ENCODE data around the gene KHSRP.
A peak's percentile ranks its signal among the peaks of the same experiment; 100 is the strongest.

KHSRP gene, protein sequence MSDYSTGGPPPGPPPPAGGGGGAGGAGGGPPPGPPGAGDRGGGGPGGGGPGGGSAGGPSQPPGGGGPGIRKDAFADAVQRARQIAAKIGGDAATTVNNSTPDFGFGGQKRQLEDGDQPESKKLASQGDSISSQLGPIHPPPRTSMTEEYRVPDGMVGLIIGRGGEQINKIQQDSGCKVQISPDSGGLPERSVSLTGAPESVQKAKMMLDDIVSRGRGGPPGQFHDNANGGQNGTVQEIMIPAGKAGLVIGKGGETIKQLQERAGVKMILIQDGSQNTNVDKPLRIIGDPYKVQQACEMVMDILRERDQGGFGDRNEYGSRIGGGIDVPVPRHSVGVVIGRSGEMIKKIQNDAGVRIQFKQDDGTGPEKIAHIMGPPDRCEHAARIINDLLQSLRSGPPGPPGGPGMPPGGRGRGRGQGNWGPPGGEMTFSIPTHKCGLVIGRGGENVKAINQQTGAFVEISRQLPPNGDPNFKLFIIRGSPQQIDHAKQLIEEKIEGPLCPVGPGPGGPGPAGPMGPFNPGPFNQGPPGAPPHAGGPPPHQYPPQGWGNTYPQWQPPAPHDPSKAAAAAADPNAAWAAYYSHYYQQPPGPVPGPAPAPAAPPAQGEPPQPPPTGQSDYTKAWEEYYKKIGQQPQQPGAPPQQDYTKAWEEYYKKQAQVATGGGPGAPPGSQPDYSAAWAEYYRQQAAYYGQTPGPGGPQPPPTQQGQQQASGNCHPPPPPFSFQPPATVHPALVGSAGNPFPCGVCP

GRCh38 chr19:6424195-6424938, at the start of gene KHSRP:
KHSRP (minus strand) TSS chr19:6424811; CDS start chr19:6424701, 110 bp downstream.
- peak; percentile 5 for DNase-seq

- no peak for DNase-seq
Measured at GRCh38 chr19:6473647-6474046, 49.0 kb upstream of the KHSRP start.

DNA sequence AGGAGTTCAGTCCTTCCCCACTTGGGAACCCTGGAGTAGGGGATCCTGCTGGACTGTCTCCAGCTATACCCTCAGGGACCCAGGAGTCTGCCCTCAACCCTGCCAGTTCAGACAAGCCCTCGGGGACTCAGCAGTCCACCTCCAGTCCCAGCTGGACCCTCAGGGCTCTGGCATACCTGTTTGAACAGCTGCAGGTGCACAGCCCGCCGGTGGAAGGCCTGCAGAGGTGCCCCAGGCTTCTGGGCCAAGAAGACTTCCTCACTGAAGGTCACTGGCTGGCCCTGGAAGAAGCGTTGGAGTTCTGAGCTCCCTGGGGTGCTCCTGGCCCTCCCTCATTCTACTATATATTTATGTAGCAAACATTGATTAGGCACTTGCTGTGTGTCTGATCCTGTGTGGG, 48.1 kb upstream of the KHSRP start:
- no peak for DNase-seq

GRCh38 chr19:6471076-6471475, 46.5 kb upstream of the KHSRP start:
- no peak for DNase-seq

DNA sequence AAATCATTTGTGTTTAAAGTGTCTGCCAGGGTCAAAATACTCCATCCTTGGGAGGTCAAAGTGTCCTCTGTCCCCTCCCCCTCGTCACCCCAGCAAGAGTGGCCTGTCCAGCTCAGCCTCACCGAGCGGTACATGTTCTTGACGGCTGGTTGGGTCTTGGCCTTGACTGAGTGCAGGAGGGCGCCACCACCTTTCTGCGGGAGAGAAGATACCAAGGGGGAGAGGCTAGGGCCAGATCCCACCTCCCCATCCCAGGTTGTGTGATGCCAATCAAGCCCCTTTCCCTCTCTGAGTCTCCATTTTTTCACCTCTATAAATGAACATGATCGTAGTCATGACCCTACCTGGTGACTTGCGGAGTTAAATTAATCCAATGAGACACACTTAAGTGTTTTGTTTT, 45.6 kb upstream of the KHSRP start:
- DNase-seq, result no peak

DNA sequence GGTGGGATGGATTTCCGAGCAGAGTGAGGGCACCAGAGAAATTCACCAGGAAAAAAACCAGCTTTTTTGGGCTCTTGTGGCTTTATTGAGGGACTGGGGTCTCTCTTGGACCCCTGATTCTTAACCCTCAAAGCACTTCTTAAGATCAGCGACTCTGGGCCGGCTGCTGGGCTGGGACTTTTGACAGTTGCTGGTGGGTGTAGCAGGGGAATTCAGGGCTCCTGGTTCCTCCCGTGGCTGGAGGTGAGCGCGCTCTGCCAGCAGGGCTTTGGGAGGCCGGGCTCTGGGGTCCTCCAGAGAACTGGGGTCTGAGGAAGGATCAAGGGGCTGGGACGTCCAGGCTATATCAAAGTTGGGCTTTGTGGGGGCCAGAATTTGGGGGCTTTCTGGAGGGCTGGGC, 42.8 kb upstream of the KHSRP start:
- DNase-seq, result no peak

- no peak for DNase-seq
Measured at GRCh38 chr19:6466526-6467248, 42.1 kb upstream of the KHSRP start.

GRCh38 chr19:6465663-6466062, 41.1 kb upstream of the KHSRP start:
- DNase-seq, result no peak

- DNase-seq, result no peak
Measured at GRCh38 chr19:6465006-6465405, 40.4 kb upstream of the KHSRP start.

DNA sequence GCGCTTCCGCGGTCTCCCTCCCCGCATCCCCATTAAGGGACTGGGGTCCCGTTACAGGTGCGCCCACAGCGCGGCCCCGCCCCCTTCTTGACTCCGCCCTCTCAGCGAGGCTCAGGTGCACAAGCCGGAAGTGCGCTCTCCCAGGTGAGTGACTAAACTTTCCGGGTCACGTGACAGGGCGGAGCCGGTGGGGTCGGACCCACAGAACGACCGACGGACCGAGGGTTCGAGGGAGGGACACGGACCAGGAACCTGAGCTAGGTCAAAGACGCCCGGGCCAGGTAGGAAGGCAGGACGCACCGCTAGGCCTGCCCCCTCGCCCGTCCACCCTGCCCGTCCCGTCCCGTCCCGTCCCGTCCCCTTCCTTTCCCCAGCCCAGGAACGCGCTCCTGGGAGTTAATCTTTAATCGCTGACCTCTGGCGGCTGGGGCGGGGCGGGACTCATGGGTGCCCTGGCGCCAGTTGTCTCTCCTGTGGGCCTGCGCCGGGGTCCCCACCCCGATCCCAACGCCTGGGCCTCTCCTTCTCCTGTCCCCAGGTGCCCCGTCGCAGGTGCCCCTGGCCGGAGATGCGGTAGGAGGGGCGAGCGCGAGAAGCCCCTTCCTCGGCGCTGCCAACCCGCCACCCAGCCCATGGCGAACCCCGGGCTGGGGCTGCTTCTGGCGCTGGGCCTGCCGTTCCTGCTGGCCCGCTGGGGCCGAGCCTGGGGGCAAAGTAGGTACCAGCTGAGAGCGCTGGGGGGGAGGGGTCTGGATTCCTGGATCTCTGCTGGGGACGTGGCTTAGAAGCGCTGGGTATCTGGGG, 39.7 kb upstream of the KHSRP start, which contains the start of gene CRB3:
Gene CRB3 (plus strand): TSS at position 202 of the 804 bp plus-strand sequence. CDS start 431 bp downstream, at position 633.
- peak; percentile 15 for DNase-seq

GRCh38 chr19:6460099-6460884, 35.7 kb upstream of the KHSRP start:
- peak; percentile 98 for DNase-seq

- peak; percentile 44 for DNase-seq
Measured at GRCh38 chr19:6459262-6460098, 34.9 kb upstream of the KHSRP start, which contains the start of gene SLC25A23. SLC25A23 (minus strand) TSS chr19:6459792; CDS start chr19:6459628, 164 bp downstream.

GRCh38 chr19:6458695-6459261, 34.2 kb upstream of the KHSRP start:
- no peak for DNase-seq

- no peak for DNase-seq
Measured at GRCh38 chr19:6457958-6458694, 33.5 kb upstream of the KHSRP start.

DNA sequence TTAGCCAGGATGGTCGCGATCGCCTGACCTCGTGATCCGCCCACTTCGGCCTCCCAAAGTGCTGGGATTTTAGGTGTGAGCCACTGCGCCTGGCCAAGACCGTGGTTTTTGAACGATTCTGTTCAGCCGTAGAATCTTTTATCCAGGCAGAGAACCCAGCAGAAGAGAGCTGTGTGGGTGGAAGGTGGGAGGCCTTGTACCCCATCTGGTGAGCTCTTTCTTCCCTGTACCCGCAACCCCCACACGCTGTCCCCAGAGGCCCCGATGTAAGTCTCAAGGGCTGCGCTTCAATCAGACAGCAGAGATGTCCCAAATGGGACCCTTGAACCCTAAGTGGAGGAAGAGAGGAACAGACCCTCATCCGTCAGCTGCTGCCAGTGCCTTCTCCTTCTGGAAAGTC, 31.3 kb upstream of the KHSRP start:
- DNase-seq, result no peak

GRCh38 chr19:6453951-6454565, 29.4 kb upstream of the KHSRP start:
- no peak for DNase-seq

GRCh38 chr19:6452899-6453298, 28.3 kb upstream of the KHSRP start:
- no peak for DNase-seq

GRCh38 chr19:6452223-6452614, 27.6 kb upstream of the KHSRP start:
- DNase-seq, result no peak
